Thyroid gland (tissue), 4 donors: ENCODE data around the gene SOX21.

Source experiments
- CTCF ChIP-seq, 6 experiments: fragments of 200-600 bp in 3 of 6; fragments of 450-650 bp in 3 of 6; sonication (generic) in 3 of 6; IDR thresholded peaks; one replicate each; pipeline ENCODE4 v1.5.1; 2016 to 2019; ENCODE audit warnings: antibody characterized with exemption in 6 of 6, mild to moderate bottlenecking in 2 of 6, inconsistent platforms in 1 of 6, moderate library complexity in 1 of 6
- POLR2A ChIP-seq, 2 donors: fragments of 450-650 bp; IDR thresholded peaks; one replicate each; pipeline ENCODE4 v1.6.1; 2017; ENCODE audit warnings: antibody characterized with exemption in 2 of 2, mild to moderate bottlenecking in 2 of 2, moderate library complexity in 1 of 2

- TF ChIP-seq CTCF (IDR thresholded peaks at IDR 0.05): no peak
- TF ChIP-seq POLR2A (IDR thresholded peaks at IDR 0.05): no peak
Observed at GRCh38 chr13:94706843-94707399, 5.4 kb downstream of the SOX21 start.
